Stimulated activated CD4-positive, alpha-beta T cell treated with anti-CD3 and anti-CD28 coated beads, TNF-alpha, amount 100 ng/mL, for 24 hours (primary cell): ENCODE data around the gene SLC17A9.

Experiments used
- DNase-seq, 3 experiments: peaks; one replicate each; pipeline ENCODE4 v3.0.0-alpha.2; 2020; ENCODE audit warnings: low read depth in 3 of 3

Gene SLC17A9

DNA sequence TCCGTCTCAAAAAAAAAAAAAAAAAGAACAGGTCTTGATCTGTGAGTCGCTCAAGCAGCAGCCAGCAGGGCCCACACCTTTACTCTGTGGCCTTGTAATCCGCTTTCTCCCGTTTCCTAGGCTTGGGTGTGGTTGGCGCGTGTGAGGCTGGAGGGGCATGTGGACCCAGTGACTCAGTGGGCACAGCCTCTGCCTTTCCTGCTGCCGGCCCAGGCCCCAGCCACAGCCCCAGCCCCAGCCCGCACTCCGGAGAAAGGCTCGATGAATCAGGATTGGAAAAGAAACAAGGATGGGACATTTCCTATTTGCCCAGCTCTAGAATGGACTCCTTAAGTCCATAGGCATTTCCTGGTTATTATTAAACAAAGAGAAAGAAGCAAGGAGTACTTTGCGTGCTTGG lies 50.0 kb downstream of the SLC17A9 start:
- DNase-seq: no peak

DNA sequence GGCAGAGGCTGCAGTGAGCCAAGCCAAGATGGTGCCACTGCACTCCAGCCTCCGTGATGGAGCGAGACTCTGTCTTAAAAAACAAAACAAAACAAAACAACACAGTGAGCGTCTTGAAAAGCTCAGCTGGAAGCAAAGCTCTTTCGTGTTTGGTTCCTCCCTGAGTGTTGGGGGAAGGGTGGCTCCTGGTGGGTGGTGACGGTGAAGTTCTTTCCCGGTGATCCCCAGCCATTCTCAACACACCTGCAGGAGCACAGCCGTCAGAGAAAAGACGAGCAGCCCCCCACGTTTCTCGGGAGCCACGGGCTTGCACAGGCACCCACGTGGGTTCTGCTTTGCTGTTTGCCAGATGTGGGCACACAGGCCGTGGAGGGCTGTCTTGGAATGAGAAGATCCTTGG lies 51.0 kb downstream of the SLC17A9 start:
- no peak for DNase-seq

DNA sequence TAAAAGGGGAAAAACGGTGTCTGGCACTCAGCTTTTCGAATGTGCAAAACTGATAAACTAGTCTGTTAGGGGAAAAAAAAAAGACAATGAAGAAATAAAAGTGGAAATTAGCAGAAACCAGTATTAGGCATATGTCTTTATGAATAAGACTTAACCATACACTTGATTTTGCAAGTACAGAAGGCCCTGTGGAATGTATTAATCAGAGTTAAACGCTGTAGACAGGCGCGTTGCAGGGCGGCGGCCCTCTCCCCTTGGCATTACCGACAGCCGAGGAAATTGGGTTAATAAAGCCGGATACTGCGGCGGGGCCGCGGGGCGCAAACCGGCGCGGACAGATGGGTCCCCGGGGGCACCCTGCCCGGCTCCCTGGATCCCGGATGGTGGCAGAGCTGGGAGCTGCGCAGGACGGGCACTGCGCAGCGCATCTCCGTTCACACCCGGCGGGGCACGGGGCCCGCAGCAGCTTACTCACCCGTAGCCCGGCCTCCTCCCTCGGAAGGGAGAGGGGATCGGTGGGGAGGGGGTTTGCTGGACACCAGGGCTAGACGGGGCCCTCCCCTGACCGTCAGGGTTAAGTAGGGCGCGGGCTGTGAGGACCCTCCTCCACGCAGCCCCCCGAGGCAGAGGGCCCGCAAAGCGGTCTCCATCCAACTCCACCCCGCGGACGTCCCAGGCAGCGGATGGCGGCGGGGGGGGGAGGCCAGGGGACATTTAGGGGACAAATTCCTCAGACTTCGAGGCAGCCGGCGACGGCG lies 52.3 kb downstream of the SLC17A9 start:
- no peak for DNase-seq

DNA sequence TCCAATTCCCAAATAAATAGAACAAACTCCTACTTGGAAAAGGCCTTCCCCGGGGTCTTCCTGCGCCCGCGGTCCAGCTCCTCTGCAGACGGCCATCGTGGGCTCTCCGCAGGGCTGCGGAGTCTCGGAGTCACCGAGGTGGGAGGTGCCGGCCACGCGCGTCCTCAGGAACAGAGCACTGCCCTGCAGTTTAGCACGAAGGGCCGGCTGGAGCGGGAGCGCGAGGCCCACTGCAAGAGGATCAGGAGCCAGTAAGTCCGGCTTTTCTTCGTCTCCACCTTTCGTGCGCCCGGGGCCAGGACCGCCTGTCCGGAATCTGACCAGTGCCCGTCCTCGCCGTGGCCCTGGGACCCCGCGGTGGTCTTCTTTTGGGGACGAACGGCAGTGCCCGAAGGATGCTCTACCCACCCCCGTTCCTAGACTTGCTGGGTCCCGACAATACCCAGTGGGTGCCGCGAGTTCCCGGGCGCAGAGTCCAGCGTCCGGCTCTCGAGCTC lies 52.9 kb downstream of the SLC17A9 start:
- DNase-seq: no peak

DNA sequence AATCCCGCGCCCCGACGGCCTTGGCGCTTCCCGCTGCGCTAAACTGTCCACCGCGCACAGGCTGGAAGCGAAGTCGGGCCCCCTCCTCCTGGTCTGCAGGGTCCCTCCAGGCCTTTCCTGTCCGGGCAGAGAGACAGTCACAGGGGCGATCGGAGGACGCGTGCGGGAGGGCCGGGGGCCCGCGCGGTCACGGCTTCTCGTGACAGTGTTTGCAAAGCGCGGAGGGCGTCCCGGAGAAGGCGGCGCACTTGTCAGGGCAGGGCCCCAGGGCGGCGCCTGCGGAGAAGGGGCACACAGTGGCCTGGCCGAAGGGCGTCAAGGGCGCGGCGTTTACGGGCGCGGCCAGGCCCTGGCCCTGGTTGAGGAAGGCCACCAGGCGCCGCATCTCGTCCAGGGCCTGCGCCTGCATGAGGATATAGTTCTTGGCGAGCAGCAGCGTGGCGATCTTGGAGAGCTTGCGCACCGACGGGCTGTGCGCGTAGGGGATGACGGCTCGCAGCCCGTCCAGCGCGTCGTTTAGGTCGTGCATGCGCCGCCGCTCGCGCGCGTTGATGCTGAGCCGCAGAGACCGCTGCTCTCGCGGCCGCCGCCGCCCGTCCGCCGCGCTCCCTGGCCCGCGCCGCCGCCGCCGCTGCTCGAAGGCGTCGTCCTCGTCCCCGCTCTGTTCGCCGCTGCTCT lies 53.5 kb downstream of the SLC17A9 start:
- no peak for DNase-seq

DNA sequence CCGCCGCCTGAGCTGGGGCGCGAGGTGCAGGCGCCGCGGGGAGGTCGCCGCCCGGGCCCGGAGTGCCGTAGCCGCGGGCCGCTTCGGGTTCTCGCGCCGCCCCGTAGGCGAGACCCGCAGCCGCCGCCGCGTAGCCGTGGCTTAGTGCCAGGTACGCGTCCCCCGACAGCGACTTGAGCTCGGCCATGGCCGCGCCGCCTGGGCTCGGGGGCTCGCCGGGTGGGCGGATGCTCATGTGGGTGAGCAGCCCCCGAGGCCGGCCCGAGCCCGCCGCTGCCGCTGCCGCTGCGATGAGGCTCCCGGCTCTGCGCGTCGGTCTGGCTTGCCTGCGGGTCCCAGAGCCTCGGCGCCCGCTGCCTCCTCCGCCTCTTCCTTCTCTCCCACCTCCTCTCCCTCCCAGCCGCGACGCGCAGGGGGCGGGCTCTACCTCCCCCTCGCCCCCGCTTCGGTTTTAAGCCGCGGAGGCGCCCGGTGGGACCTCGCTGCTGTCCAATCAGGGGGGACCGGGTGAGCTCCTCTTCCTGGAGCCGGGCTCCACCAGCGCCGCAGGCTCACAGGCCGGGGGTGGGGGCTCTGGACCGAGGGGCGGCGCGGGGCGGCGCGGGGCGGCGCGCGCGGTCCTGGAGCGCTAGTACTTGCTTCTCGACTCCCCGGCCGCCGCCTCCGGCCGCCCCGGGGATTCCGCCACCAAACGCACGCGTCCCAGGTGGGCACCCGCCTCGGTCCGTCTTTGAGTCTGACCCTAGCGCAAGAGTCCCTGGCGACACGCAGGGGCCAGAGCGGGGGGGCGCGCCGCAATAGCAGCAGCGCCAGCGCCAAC lies 54.2 kb downstream of the SLC17A9 start, which contains the start of gene BHLHE23:
Gene BHLHE23 (minus strand): TSS at position 425 of the 820 bp plus-strand sequence. CDS start 190 bp downstream, at position 235.
- no peak for DNase-seq

DNA sequence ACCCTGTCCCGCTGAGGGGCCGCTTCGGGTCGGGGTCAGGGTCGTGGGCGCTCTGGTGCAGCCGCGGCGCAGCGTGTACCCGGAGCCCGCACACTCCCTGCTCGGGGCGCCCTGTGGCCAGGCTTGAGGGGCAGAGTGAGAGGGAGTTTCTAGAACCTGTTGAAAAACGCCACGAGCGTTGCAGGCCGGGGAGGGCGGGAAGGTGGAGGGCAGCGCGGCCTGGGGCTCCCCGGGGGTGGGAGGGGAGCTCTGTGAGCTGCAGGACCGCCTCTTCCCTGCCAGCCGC lies 54.8 kb downstream of the SLC17A9 start:
- DNase-seq: no peak

DNA sequence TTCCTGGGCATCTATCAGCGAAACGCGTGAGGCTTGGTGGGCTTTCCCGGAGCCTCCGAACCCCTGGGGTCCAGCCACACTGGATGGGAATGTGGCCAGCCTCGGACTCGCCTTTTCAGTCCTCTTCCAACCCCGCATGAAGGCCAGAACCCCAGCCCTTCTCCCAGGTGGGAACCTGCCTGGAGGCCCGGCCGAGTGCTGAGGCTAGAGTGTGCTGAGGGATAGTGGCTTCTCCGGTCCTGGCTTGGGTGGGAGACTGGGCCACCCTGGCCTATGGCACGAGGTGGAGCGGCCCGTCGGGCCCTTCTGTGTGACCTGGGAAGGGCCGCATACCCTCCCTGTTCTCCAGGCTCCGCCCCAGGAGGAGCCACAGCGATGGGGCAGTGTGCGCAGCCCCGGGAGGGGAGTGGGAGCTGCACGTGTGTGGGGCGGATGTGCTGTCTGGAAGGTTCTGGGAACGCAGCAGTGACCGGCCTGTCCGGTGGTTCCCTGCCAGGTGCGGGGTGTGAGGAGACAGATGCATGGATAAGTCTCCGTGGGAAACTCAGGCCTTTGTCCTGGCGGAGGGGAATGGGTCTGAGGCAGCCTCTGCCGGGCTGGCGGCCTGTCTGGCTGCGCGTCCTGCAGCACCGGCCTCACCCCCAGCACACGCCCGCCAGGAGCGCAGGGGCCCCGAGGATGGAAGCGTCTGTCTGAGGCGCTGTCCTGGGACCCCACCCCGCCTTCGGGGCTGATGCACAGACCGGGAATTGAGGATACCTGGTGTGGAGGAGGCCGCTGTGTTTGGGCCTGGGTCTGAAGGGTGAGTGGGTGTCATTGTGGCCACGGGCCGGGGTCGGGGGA lies 55.4 kb downstream of the SLC17A9 start:
- no peak for DNase-seq

DNA sequence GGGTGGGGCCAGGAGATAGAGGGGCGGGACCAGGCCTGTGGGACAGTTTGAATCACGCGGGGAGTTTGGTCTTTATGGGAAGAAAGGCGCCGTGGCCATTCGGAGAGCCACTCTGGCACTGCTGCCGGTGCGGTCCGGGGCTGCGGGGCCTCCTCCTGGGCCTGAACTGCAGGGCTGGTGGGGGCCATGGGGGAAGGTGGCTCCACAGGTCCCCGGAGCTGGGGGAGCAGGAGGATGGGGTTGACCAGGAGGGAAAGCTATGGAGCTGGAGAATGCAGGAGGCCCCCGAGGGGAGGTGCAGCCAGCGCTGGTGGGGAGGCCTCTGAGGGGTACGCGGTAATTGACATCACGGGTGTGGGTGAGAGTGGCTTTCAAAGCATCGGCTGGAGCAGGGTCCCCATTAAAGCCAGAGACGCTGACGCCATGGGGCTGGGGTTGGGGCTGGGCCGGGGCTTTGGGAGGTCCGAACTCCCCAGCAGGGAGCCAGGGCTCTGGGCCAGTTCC lies 56.1 kb downstream of the SLC17A9 start:
- no peak for DNase-seq

DNA sequence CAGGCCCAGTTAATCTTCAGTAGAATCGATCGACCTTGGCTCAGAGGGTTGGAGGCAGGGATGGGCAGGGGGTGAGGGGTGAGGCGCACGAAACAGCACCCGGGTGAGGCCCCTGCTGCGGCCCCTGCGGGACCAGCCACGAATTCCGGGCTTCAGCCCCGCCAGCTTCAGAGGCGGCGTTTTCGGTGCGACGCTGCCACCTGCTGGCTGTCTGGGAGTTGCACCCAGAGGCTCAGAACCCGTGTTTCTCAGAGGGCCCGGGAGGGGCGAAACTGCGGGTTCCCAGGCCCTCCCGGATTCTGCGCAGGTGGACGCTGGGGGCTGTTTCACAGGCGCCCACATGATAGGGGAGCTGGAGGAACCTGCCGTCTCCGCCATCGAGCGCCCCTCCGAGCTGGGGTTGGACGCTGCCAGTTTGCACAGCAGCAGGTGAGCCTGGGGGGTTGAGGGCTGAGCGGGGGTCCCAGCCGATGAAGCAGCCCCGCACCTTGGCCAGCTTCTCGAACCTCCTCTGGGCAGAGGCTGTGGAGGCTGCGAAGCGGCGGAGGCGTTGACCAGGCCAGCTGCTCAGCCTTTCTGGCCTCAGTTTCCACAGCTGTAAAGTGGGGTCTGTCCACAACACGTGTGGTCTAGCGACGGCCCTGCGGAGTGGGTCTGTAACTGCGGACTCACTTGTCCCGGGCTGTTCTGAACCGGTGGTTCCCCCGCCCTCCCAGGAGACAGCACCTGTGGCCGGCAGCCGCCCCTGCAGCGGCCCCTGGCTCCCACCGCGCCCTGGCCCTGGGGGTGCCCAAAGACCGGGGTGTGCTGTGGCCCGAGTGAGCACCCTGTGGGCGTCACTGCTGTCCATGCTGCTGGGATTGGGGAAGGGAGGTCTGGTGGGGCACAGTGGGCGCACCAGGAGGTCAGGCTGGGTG lies 56.8 kb downstream of the SLC17A9 start:
- peak; percentile 62 to 82 (median 67) for DNase-seq

DNA sequence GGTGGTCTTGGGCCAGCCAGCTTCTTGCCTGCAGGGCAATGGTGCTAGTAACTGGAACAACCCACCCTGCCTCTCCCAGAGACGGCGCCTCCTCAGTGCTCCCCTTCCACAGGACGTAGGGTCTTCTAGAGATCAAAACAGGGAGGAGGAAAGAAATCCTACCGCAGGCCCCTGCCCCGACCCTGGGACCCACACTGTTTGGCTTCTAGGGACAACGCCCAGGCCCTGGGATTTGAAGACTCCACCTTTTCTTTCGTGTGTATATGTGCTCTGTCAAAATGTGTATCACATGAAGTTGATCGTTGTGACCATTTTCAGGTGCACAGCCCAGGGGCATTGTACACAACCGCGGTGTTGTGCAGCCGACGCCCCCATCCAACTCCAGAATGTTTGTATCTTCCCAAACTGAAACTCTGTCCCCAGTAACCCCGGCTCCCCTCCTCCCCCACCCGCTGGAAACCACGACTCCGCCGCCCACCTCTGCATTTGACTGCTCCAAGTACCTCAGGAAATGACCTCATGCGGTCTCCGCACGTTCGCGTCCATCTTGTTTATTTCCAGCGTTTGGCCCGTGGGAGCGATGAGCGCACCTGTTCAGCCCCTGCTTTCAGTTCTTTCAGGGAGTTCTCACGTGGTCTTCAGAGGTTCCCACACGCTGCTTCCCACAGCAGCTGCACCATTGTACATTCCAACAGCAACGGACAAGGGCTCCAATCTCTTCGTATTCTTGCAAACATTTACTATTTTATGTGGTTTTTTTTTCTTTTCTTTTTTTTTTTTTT lies 57.7 kb downstream of the SLC17A9 start:
- DNase-seq: peak; percentile 47 to 68 (median 48)

DNA sequence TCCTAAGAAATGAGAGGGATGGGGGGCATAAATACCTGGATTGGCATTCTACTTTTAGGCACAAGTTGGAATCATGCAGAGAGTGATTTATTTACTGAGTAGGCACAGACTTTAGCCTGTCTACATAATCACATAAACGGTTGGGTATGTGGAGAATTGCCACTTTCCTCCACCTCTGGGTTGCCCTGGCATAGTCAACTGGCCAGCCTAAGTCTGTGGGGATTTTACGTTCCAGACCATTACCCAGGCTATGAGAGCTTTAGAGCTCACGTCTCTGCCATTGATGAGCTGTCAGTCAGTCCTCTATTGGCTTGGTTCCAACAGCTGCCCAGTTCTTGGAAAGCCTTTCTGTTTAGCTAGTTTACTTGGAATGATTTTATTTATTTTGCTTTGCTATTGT lies 59.3 kb downstream of the SLC17A9 start:
- no peak for DNase-seq

DNA sequence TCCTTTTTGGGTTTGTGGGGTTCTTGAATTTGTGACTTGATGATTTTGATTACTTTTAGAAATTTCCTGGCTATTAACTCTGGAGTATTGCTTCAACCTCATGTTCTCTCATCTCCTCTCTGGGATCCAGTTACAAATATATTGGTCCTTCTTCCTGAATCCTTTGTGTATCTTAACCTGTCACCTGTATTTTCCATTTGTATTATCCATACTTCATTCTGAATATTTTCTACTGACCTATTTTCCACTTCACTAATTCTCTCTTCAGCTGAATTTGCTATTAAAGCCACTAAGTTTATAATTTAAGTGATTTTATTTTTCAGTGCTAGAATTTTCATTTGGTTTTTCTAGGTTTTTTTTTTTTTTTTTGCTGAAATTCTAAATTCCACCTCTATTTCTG lies 60.7 kb downstream of the SLC17A9 start:
- DNase-seq: no peak

DNA sequence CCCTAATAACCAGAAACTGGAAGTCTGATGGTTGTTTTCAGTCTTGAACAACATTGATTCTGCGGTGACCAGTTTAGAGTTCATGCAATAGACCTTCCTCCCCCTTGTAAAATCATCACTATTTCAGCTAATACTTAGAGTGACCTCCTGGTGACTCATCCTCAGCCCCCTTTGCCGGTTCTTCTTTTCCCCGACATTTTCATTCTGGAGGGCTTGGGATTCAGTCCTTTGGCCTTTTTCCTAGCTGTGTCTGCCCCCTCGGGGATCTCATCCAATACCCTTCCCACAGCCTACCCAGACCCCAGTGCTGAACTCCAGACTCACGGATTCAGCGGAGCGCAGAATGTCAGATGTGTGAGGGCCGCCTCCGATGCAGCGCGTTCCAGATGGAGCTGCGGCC lies 61.8 kb downstream of the SLC17A9 start:
- DNase-seq: no peak

DNA sequence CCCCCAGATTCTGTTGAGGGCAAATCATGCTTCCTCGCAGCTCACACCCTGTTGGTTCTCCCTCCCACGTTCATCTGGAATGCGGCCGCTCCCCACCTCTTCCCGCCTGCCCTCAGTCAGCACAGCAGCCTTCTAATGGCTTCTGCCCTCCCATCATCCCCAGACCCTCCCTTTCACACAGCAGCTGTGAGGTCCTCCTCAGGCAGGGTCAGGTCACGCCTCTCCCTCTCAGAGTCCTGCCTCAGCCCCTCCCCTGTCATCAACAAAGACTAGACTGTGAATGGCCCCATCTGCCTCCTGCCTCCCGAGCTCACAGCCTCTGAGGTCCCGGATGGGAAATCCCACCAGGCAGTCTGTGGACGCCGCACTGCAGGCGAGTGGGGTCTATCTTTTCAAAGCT lies 62.2 kb downstream of the SLC17A9 start:
- DNase-seq: no peak

DNA sequence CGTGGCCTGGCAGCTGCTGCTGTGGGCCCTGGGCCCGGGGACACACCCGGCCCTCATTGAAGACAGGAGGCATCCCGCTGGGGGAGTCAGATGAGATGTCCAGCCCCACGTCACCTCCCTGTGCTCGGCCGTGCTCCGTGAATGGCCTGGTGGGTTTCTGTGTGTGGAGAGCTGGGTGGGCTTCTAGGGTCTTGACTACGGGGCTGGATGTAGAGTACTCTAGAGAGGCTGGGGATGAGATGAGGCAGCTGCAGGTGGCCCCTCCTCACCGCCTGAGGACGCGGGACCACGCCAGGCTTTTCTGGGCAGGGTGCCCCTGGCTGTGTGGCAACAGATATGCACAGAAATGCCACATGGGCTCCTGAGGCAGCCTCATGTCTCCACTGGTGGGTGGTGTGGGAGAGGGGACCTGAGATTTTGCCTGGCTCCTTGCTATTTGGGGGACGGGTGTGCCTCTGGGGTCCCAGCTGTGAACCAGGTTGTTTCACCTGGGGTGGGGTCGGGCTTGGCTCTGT lies 62.7 kb downstream of the SLC17A9 start:
- DNase-seq: no peak

DNA sequence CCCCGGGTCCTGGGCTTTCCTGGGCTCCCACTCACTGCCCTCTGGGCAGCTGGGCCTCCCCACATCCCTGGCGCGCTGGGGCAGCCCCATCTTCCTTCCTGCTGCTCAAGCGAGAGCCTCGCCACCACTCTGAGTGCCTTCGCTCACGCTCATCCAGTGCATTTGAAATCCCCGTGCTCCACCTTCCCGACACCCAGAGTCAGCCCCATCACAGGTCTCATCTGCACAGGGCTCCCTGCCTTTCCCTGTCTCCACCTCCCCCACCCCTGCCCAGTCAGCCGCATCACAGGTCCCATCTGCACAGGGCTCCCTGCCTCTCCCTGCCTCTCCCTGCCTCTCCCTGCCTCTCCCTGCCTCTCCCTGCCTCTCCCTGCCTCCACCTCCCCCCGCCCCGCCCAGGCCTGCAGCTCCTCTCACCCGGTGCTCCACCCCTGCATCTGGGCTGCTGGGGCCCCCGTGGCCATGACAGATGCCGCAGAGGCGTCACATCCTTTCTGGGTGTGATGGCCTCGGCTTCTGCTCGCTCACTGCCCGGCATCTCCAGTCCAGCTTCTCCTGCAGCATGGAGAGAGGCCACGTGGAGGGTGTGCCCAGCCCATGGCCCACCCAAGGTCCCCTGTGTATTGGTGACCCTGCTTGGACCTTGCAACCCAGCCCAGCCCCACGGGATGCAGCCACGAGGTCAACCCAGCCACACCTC lies 63.3 kb downstream of the SLC17A9 start:
- no peak for DNase-seq

DNA sequence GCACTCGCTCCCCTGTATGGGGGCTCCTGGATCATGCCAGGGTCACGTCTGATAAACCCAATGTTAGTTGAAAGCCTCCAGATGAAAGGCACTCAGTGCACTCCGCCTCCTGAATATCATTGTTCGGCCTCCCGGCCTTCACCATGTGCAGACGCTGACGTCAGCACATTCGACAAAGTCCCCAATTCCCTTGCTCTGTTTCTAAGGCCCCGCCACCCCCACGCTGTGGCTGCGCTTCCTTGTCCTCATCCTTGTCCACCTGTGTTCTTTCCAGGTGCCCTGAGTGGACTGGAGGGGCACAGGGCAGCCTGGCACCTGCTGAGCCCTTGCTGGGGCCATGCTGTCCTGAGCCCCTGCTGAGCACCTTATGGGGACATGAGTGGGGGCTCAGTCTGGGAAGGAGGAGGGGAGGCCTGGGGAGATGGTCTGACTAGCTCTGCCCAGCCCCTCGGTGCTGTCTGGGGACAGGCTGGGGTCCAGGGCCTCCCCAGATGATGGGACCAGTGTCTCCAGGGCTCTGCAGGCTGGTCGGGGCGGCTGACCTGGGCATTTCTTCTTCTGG lies 64.1 kb downstream of the SLC17A9 start:
- no peak for DNase-seq
